Immature natural killer cell (primary cell): ENCODE data around the gene CSMD2. TPM values are rescaled to one million over a fixed set of nuclear protein-coding genes. Genes with fewer than 3 reads are reported as not detected.

ENCODE experiments used
- DNase-seq, 3 donors: peaks; one replicate each; pipeline ENCODE4 v3.0.0; 2022; ENCODE audit warnings: mixed read lengths in 1 of 3
- H3K27ac Mint-ChIP-seq, 6 donors: one replicate each; pipeline ENCODE4 v1.8.0; 2020; ENCODE audit warnings: mixed read lengths in 6 of 6, mild to moderate bottlenecking in 5 of 6, inconsistent platforms in 4 of 6, moderate library complexity in 3 of 6
- H3K27me3 Mint-ChIP-seq, 3 donors: one replicate each; pipeline ENCODE4 v1.8.0; 2020 to 2021; ENCODE audit warnings: low read depth in 3 of 3, mild to moderate bottlenecking in 3 of 3, mixed read lengths in 3 of 3, moderate library complexity in 3 of 3, inconsistent platforms in 1 of 3
- H3K36me3 Mint-ChIP-seq, 3 donors: one replicate each; pipeline ENCODE4 v1.8.0; 2020; ENCODE audit warnings: mixed read lengths in 3 of 3, inconsistent platforms in 2 of 3, mild to moderate bottlenecking in 2 of 3
- H3K4me1 Mint-ChIP-seq, 2 donors: one replicate each; pipeline ENCODE4 v1.8.0; 2020; ENCODE audit warnings: inconsistent platforms in 2 of 2, mild to moderate bottlenecking in 2 of 2, mixed read lengths in 2 of 2, moderate library complexity in 1 of 2
- H3K4me3 Mint-ChIP-seq, 5 donors: one replicate each; pipeline ENCODE4 v1.8.0; 2020; ENCODE audit warnings: mild to moderate bottlenecking in 5 of 5, mixed read lengths in 5 of 5, inconsistent platforms in 3 of 5, moderate library complexity in 3 of 5
- H3K9me3 Mint-ChIP-seq, 6 donors: one replicate each; pipeline ENCODE4 v1.8.0; 2020; ENCODE audit warnings: mild to moderate bottlenecking in 6 of 6, mixed read lengths in 6 of 6, inconsistent platforms in 4 of 6, moderate library complexity in 3 of 6
- polyA plus RNA-seq, 3 donors: library from polyadenylated mRNA; unstranded; fragments of 300-500 nt; fragmentation: Illumina TruSeq; gene quantifications; one replicate each; pipeline ENCODE4 v1.2.3, GENCODE V29; 2021

Gene CSMD2
- polyA plus RNA-seq, 3 donors from 2014 or later, result not detected

GRCh38 chr1:33586106-33586505, 578.9 kb downstream of the CSMD2 start:
- Mint-ChIP-seq H3K27me3 (peaks cover 0 to 7% (median 3%) of the 10 kb centered on the region in 3 donors), H3K36me3 (no peaks in the 10 kb centered on the region), H3K4me3 (no peak overlapping the region), H3K9me3 (no peaks in the 10 kb centered on the region), H3K4me1 (no peaks in the 10 kb centered on the region), H3K27ac (no peak overlapping the region)
- no peak for DNase-seq

- peaks cover 0 to 8% (median 3%) of the 10 kb centered on the region in 3 donors for H3K27me3 Mint-ChIP-seq
- no peaks in the 10 kb centered on the region for H3K4me1 Mint-ChIP-seq
- H3K9me3 Mint-ChIP-seq, result no peaks in the 10 kb centered on the region
- no peaks in the 10 kb centered on the region for H3K36me3 Mint-ChIP-seq
- H3K27ac Mint-ChIP-seq, result no peak overlapping the region
- no peak for DNase-seq
- H3K4me3 Mint-ChIP-seq, result no peak overlapping the region
Measured at GRCh38 chr1:33583567-33583966, 581.5 kb downstream of the CSMD2 start.

DNA sequence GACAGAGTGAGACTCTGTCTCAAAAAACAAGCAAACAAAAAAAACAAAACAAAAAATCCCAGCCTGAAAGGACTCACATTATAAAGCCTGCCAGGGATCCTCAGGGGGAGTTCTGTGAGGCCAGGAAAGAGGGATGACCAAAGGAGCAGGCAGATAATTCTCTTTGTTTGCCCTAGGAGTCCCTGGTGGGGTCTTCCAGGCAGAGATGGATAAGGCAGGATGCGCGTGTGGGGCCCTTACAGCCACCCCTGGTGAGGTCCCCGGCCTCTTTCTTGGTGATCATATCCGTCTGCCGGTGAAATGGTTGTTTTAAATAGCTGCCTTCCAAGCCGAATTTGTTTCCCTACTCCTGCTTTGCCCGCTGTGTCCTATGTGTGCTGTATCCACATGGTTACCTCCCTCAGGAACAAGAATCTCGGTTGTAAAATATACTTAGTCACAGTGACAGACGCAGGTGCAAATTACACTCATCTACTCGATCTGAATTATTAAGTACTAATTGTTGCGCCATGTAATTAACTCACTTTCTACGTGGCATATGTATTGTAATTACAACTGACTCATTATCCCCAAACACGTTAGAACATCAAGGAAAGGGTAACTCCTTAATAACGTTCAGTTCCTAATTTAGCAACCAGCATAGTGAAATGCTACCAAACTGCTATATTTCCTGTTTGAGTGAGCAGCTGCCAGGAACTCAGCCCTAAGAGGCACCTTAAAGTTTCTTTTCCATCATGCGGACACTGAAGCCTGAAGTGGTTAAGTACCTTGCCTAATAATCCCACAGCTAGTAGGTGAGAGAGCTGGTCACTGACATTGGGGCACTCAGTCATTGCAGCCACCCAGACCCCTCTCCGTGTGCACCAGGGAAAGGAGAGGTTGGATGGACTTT, 586.2 kb downstream of the CSMD2 start:
- no peak for DNase-seq
- H3K4me1 Mint-ChIP-seq, result no peaks in the 10 kb centered on the region
- no peaks in the 10 kb centered on the region for H3K9me3 Mint-ChIP-seq
- H3K27ac Mint-ChIP-seq, result no peak overlapping the region
- H3K4me3 Mint-ChIP-seq, result no peak overlapping the region
- no peaks in the 10 kb centered on the region for H3K36me3 Mint-ChIP-seq
- H3K27me3 Mint-ChIP-seq, result peaks cover 0 to 17% (median 3%) of the 10 kb centered on the region in 3 donors

DNA sequence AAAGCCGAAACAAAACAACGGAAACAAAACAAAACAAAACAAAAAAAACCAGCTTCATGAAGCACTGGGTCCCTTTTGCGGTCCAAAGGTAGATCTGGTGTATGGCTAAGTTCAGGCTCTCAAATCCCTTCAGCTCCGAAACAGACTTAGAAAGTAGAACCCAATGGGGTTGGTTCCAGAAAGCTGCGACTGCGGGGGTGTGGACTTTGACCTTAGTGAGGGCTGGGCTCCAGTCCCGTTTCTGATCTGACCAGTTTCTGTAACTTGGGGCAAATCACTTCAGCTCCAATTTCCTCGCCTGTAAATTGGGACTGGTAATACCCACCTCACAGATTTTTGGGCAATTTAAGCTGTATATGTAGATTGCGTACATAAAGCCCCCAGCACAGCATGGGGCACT, 587.4 kb downstream of the CSMD2 start:
- H3K4me3 Mint-ChIP-seq, result no peak overlapping the region
- H3K9me3 Mint-ChIP-seq, result no peaks in the 10 kb centered on the region
- no peaks in the 10 kb centered on the region for H3K4me1 Mint-ChIP-seq
- H3K27me3 Mint-ChIP-seq, result peaks cover 0 to 18% (median 3%) of the 10 kb centered on the region in 3 donors
- DNase-seq, result no peak
- H3K27ac Mint-ChIP-seq, result no peak overlapping the region
- H3K36me3 Mint-ChIP-seq, result no peaks in the 10 kb centered on the region

DNA sequence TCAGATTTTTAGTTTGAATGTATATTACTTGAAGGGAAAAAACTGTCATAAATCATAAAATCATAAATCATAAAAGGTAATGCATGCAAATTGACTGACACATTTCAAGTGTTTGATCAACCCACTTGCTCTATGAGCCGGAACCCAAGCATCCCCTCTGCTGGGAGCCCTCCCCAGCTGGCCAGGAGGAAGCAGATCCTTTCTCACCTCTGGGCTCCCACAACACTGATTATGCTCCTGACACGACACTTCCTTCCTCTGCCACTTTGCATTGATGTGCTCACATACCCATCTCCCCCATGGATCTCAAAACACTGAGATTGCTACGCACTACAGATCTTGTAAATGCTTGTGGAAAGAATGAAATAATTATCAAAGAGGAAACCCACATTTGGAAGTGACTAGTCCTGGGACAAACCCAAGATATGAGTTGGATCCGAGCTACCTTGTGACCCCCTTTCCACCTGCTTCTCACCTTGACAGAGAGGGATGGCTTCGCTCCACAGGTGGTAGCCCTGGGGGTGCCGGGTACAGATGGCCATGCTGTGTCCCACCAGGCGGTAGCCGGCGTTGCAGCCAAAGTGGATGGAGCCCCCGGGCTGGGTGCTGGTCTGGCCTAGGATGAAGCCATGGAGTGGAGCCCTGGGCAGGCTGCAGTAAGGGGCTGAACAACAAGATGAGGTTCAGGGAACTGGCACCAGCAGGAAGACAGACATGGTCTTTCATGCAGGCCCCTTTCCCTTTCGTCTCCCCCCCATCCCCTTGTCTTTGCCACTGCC, 588.0 kb downstream of the CSMD2 start:
- H3K4me3 Mint-ChIP-seq, result no peak overlapping the region
- H3K27me3 Mint-ChIP-seq, result peaks cover 0 to 17% (median 3%) of the 10 kb centered on the region in 3 donors
- no peaks in the 10 kb centered on the region for H3K9me3 Mint-ChIP-seq
- no peak for DNase-seq
- H3K27ac Mint-ChIP-seq, result no peak overlapping the region
- H3K4me1 Mint-ChIP-seq, result no peaks in the 10 kb centered on the region
- H3K36me3 Mint-ChIP-seq, result no peaks in the 10 kb centered on the region

- Mint-ChIP-seq H3K27ac (no peak overlapping the region), H3K4me1 (no peaks in the 10 kb centered on the region), H3K4me3 (no peak overlapping the region), H3K27me3 (peaks cover 0 to 16% (median 3%) of the 10 kb centered on the region in 3 donors), H3K9me3 (peaks cover 0 to 2% (median 0%) of the 10 kb centered on the region in 6 donors), H3K36me3 (no peaks in the 10 kb centered on the region)
- no peak for DNase-seq
Measured at GRCh38 chr1:33575324-33575879, 589.6 kb downstream of the CSMD2 start.

DNA sequence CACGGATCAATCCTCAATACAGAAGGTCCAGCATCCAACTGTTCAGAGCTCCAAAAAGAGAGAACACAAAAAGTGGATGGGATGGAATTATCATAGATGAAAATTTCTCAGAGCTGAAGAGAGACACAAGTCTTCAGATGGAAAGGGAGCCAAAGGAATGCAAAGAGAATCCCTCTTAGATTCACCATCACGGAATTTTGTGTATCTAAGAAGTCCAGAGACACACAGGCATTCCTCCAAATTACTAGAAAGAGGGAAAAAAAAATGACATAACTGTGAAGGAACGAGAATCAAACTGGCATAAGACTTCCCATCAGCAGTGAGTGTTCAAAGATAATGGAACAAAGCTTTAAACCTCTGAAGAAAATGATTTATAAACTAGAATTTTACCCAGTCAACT, 591.4 kb downstream of the CSMD2 start:
- H3K27ac Mint-ChIP-seq, result no peak overlapping the region
- no peak overlapping the region for H3K4me3 Mint-ChIP-seq
- no peaks in the 10 kb centered on the region for H3K4me1 Mint-ChIP-seq
- no peak for DNase-seq
- H3K36me3 Mint-ChIP-seq, result no peaks in the 10 kb centered on the region
- H3K9me3 Mint-ChIP-seq, result peaks cover 0 to 2% (median 0%) of the 10 kb centered on the region in 6 donors
- peaks cover 0 to 15% (median 3%) of the 10 kb centered on the region in 3 donors for H3K27me3 Mint-ChIP-seq

- no peak overlapping the region for H3K4me3 Mint-ChIP-seq
- H3K4me1 Mint-ChIP-seq, result no peaks in the 10 kb centered on the region
- no peak for DNase-seq
- peaks cover 0 to 2% (median 0%) of the 10 kb centered on the region in 6 donors for H3K9me3 Mint-ChIP-seq
- no peak overlapping the region for H3K27ac Mint-ChIP-seq
- peaks cover 2 to 15% (median 3%) of the 10 kb centered on the region in 3 donors for H3K27me3 Mint-ChIP-seq
- H3K36me3 Mint-ChIP-seq, result no peaks in the 10 kb centered on the region
Measured at GRCh38 chr1:33572387-33572786, 592.6 kb downstream of the CSMD2 start.

DNA sequence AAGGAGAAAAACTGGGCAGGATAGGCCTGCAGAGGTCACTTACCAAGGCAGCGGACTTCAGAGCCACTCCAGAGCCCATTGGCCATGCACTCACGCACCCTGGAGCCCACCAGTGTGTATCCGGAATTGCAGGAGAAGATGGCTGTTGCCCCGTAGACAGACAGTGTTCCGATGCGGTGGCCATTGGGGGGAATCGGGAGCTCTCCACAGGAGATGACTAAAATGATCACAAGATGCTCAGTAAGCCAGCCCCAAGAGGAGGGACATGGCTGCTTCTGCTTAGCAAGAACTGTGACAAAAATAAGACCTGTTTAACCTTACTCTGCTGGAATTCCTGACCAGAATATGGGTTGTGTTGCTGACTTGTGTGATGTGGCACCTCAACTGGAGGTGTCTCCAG, 595.7 kb downstream of the CSMD2 start:
- DNase-seq, result no peak
- no peaks in the 10 kb centered on the region for H3K36me3 Mint-ChIP-seq
- H3K4me1 Mint-ChIP-seq, result no peaks in the 10 kb centered on the region
- no peak overlapping the region for H3K27ac Mint-ChIP-seq
- no peak overlapping the region for H3K4me3 Mint-ChIP-seq
- H3K9me3 Mint-ChIP-seq, result peaks cover 0 to 2% (median 0%) of the 10 kb centered on the region in 6 donors
- peaks cover 2 to 9% (median 3%) of the 10 kb centered on the region in 3 donors for H3K27me3 Mint-ChIP-seq

- H3K9me3 Mint-ChIP-seq, result no peaks in the 10 kb centered on the region
- no peaks in the 10 kb centered on the region for H3K4me1 Mint-ChIP-seq
- DNase-seq, result no peak
- no peak overlapping the region for H3K27ac Mint-ChIP-seq
- peaks cover 2 to 8% (median 3%) of the 10 kb centered on the region in 3 donors for H3K27me3 Mint-ChIP-seq
- H3K4me3 Mint-ChIP-seq, result no peak overlapping the region
- no peaks in the 10 kb centered on the region for H3K36me3 Mint-ChIP-seq
Measured at GRCh38 chr1:33563699-33564098, 601.3 kb downstream of the CSMD2 start.

- no peak overlapping the region for H3K4me3 Mint-ChIP-seq
- no peaks in the 10 kb centered on the region for H3K9me3 Mint-ChIP-seq
Measured at GRCh38 chr1:33562563-33562962, 602.5 kb downstream of the CSMD2 start.

DNA sequence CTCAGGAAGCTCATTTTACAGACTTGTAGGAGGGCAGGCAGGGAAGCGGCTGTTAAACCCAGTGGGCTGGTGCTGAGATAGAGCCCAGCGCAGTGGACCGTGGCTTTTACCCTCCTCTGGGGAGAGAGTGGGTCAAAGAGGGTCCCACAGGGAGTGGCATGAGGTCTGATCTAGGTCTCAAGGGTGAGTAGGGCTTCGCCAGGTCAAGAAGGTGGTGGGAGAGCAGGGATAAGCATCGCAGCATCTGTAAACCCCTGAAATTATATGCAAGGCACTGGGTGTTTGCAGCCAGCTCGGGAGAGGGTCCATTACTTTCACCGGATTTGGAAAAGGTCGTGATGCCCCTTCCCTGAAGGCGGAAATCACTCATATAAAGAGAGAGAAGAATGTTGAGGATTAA, 603.5 kb downstream of the CSMD2 start:
- H3K4me3 Mint-ChIP-seq, result no peak overlapping the region
- H3K27ac Mint-ChIP-seq, result no peak overlapping the region
- no peaks in the 10 kb centered on the region for H3K36me3 Mint-ChIP-seq
- H3K9me3 Mint-ChIP-seq, result no peaks in the 10 kb centered on the region
- H3K27me3 Mint-ChIP-seq, result peaks cover 0 to 10% (median 3%) of the 10 kb centered on the region in 3 donors
- H3K4me1 Mint-ChIP-seq, result no peaks in the 10 kb centered on the region
- DNase-seq, result no peak

More at GRCh38 chr1:33562563-33562962, 602.5 kb downstream of the CSMD2 start:
- peaks cover 0 to 8% (median 3%) of the 10 kb centered on the region in 3 donors for H3K27me3 Mint-ChIP-seq
- no peak for DNase-seq
- no peaks in the 10 kb centered on the region for H3K36me3 Mint-ChIP-seq
- H3K4me1 Mint-ChIP-seq, result no peaks in the 10 kb centered on the region
- H3K27ac Mint-ChIP-seq, result no peak overlapping the region

DNA sequence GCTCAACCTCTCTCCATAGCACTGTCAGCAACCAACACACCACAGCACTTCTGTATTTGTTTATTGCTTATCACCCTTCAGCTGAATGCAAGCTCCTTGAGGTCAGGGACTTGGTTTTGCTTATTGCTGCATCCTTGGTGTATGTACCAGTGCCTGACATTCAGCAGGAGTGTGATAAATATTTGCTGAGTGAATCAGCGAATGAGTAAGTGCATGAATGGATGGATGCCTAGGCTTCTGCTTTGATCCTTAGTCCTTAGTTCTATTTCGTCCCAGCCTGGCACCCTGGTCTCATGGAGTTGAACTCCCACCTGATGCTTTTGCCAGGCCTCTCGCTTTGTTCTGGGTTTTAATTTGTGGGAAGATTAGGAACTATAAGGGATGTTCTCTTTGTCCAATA, 604.4 kb downstream of the CSMD2 start:
- Mint-ChIP-seq H3K4me1 (no peaks in the 10 kb centered on the region), H3K27ac (no peak overlapping the region), H3K36me3 (no peaks in the 10 kb centered on the region), H3K9me3 (no peaks in the 10 kb centered on the region), H3K27me3 (peaks cover 1 to 10% (median 3%) of the 10 kb centered on the region in 3 donors), H3K4me3 (no peak overlapping the region)
- DNase-seq, result no peak

DNA sequence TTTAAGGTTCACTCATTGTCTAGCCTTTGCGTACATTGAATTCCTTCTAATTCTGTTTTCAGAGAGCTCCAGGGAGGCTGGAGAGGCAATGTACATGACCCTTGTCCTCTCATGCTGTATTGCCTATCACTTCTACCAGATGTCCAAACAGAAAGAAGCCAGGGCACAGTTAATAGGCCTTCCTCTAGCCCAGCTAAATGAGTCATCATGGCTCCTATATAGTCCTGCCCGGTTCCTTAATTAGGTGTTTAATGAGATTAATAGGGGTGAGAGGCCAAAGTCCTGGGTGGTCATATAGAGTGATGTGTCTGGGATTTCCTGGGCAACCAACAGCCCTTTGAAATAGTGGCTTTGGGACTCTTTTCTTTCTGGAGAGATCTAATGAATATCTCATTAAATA, 616.3 kb downstream of the CSMD2 start:
- Mint-ChIP-seq H3K36me3 (no peaks in the 10 kb centered on the region), H3K27ac (no peak overlapping the region), H3K9me3 (peaks cover 0 to 1% (median 0%) of the 10 kb centered on the region in 6 donors)

More for the DNA sequence above, 616.3 kb downstream of the CSMD2 start:
- no peak for DNase-seq
- Mint-ChIP-seq H3K4me1 (no peaks in the 10 kb centered on the region), H3K27me3 (peaks cover 3 to 13% (median 6%) of the 10 kb centered on the region in 3 donors), H3K4me3 (no peak overlapping the region)
